ENCODE results near the gene MRPL48. TPM values are rescaled to one million over a fixed set of nuclear protein-coding genes. Genes with fewer than 3 reads are reported as not detected.

Gene MRPL48
- total and polyA plus RNA-seq, 4 donors: 20.5 to 38.1 (median 31.0) TPM

DNA sequence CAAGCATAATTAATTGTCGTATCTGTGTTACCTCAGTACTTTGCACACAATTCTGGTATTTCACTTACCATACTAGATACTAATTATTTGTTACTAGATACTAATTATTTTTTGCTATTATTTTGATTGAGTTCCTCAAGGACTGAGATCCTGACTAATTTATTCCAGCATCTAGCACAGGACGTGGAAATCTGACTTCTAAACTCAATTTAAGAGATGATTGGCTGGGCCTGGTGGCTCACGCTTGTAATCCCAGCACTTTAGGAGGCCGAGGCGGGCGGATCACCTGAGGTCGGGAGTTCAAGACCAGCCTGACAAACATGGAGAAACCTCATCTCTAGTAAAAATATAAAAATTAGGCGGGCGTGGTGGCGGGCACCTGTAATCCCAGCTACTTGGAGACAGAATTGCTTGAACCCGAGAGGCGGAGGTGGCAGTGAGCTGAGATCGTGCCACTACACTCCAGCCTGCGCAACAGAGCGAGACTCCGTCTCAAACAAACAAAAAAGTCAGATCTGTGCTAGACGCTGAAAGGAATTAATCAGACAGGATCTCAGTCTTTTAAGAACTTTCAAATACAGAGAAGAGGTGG, 527 bp upstream of the MRPL48 start:
- peaks cover 0 to 4% (median 0%) of the 10 kb centered on the region in 4 donors for H3K36me3 ChIP-seq (ENCODE audit: control insufficient read depth in 4 of 4, insufficient read depth in 4 of 4, low read length in 4 of 4)
- H3K4me1 ChIP-seq (ENCODE audit: control insufficient read depth in 5 of 5, insufficient read depth in 5 of 5, low read length in 5 of 5): peaks cover 0 to 4% (median 0%) of the 10 kb centered on the region in 5 donors
- no peak for ATAC-seq (ENCODE audit: insufficient read depth, low FRiP score)
- no peak overlapping the region for H3K4me3 ChIP-seq
- no peak for DNase-seq
- H3K27ac ChIP-seq (ENCODE audit: low read depth in 1 of 2, low read length in 1 of 2): peak overlapping the region; percentile 46 to 87
- no peak for TF ChIP-seq CTCF (IDR thresholded peaks at IDR 0.05; ENCODE audit: control extremely low read depth, extremely low read depth)
- peak overlapping the region; percentile 0 to 73 for H3K9ac ChIP-seq (ENCODE audit: insufficient read depth in 1 of 2, low read length in 2 of 2)
- no peaks in the 10 kb centered on the region for H3K9me3 ChIP-seq (ENCODE audit: control insufficient read depth in 4 of 4, insufficient read depth in 3 of 4, low read length in 3 of 4)
- no peaks in the 10 kb centered on the region for H3K27me3 ChIP-seq (ENCODE audit: control insufficient read depth in 3 of 3, insufficient read depth in 3 of 3, low read length in 2 of 3)
- 62 to 76% methylated on average over 17 of the region's 17 CpGs for WGBS, 2 donors

GRCh38 chr11:73789279-73789670, 1.6 kb downstream of the MRPL48 start:
- H3K27ac ChIP-seq (ENCODE audit: low read depth in 1 of 2, low read length in 1 of 2): peak overlapping the region in 1 of 2 donors; percentile 25
- no peak for TF ChIP-seq CTCF (IDR thresholded peaks at IDR 0.05; ENCODE audit: control extremely low read depth, extremely low read depth)
- H3K4me1 ChIP-seq (ENCODE audit: control insufficient read depth in 5 of 5, insufficient read depth in 5 of 5, low read length in 5 of 5): peaks cover 0 to 4% (median 0%) of the 10 kb centered on the region in 5 donors
- H3K4me3 ChIP-seq: no peak overlapping the region
- DNase-seq (no peak), ATAC-seq (ENCODE audit: insufficient read depth, low FRiP score) (no peak)
- WGBS, 2 donors: 71 to 80% methylated on average over 5 of the region's 5 CpGs
- H3K9me3 ChIP-seq (ENCODE audit: control insufficient read depth in 4 of 4, insufficient read depth in 3 of 4, low read length in 3 of 4): no peaks in the 10 kb centered on the region
- H3K27me3 ChIP-seq (ENCODE audit: control insufficient read depth in 3 of 3, insufficient read depth in 3 of 3, low read length in 2 of 3): no peaks in the 10 kb centered on the region
- H3K36me3 ChIP-seq (ENCODE audit: control insufficient read depth in 4 of 4, insufficient read depth in 4 of 4, low read length in 4 of 4): peaks cover 0 to 4% (median 0%) of the 10 kb centered on the region in 4 donors
- no peak overlapping the region for H3K9ac ChIP-seq (ENCODE audit: insufficient read depth in 1 of 2, low read length in 2 of 2)

DNA sequence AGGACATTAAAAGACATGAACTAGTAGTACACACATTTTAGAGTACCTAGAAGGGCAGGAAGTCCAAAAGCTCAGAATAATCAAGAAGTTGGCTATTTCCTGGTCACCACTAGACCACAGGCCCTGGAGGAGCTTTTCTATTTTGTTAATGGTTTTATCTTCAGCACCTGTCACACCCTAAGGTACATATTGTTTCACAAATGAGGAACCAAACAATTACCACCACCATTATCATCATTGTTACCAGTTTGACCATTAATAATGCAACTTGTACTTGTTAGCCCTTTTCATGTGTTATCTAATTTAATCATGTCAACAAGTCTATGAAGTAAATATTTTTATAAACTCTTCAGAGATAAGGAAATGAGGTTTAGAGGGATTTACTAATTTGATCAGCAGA, 4.9 kb downstream of the MRPL48 start:
- DNase-seq: no peak
- Histone ChIP-seq H3K9me3 (ENCODE audit: control insufficient read depth in 4 of 4, insufficient read depth in 3 of 4, low read length in 3 of 4) (no peaks in the 10 kb centered on the region), H3K4me3 (no peak overlapping the region), H3K36me3 (ENCODE audit: control insufficient read depth in 4 of 4, insufficient read depth in 4 of 4, low read length in 4 of 4) (peaks cover 0 to 15% (median 5%) of the 10 kb centered on the region in 4 donors), H3K4me1 (ENCODE audit: control insufficient read depth in 5 of 5, insufficient read depth in 5 of 5, low read length in 5 of 5) (no peaks in the 10 kb centered on the region), H3K27ac (ENCODE audit: low read depth in 1 of 2, low read length in 1 of 2) (no peak overlapping the region), H3K9ac (ENCODE audit: insufficient read depth in 1 of 2, low read length in 2 of 2) (no peak overlapping the region), H3K27me3 (ENCODE audit: control insufficient read depth in 3 of 3, insufficient read depth in 3 of 3, low read length in 2 of 3) (no peaks in the 10 kb centered on the region)
- no peak for TF ChIP-seq CTCF (IDR thresholded peaks at IDR 0.05; ENCODE audit: control extremely low read depth, extremely low read depth)
- ATAC-seq (ENCODE audit: insufficient read depth, low FRiP score): no peak
